Right lobe of liver (tissue), 4 donors: ENCODE results near the gene PEX3.

Source experiments
- POLR2A ChIP-seq: fragments of 450-650 bp; IDR thresholded peaks from one replicate; pipeline ENCODE4 v1.6.1; 2017; ENCODE audit warnings: antibody characterized with exemption, mild to moderate bottlenecking
- TF ChIP-seq, protein P1 (sequence below), 4 donors: fragments of 200-600 bp in 3 of 4; fragments of 450-650 bp in 1 of 4; IDR thresholded peaks; one replicate each; pipeline versions ENCODE4 v1.5.1 to v1.8.0; 2016 to 2022; ENCODE audit warnings: antibody characterized with exemption in 4 of 4, mild to moderate bottlenecking in 2 of 4
- donor health status: DM: no; HTN: no; CAD: no.
- donor health status: DM: no; HTN: no; CAD: no.
- donor health status: DM: no; HTN: yes; CAD: no.

DNA sequence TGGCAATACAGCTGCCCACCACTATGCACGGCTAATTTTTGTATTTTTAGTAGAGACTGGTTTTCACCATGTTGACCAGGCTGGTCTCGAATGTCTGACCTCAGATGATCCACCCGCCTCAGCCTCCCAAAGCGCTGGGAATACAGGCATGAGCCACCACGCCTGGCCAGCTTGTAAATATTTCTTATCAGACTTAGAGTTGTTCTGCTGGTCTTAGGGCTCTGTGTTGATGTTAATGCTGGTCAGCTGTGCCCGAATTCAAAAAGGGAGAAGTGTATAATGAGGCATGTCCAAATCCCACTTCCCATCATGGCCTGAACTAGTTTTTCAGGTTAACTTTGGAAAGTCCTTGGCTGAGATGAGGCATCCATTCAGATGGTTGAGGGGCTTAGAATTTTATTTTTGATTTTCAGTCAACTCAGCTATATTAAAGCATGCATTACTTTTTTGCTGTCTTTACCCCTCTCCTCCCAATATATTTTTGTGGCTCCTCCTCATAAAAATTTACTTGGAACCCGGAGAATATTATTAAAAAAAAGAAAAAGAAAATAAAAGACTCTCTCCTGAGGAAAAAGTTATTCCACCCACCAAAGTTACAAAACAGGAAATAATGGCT, 47.8 kb upstream of the PEX3 start:
- TF ChIP-seq, protein P1, sequence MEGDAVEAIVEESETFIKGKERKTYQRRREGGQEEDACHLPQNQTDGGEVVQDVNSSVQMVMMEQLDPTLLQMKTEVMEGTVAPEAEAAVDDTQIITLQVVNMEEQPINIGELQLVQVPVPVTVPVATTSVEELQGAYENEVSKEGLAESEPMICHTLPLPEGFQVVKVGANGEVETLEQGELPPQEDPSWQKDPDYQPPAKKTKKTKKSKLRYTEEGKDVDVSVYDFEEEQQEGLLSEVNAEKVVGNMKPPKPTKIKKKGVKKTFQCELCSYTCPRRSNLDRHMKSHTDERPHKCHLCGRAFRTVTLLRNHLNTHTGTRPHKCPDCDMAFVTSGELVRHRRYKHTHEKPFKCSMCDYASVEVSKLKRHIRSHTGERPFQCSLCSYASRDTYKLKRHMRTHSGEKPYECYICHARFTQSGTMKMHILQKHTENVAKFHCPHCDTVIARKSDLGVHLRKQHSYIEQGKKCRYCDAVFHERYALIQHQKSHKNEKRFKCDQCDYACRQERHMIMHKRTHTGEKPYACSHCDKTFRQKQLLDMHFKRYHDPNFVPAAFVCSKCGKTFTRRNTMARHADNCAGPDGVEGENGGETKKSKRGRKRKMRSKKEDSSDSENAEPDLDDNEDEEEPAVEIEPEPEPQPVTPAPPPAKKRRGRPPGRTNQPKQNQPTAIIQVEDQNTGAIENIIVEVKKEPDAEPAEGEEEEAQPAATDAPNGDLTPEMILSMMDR (IDR thresholded peaks at IDR 0.05), result no peak
- no peak for TF ChIP-seq POLR2A
